Choroid plexus epithelial cell (primary cell): Measurements from ENCODE around the gene CDC123.

Experiments
- DNase-seq: peaks from one replicate; pipeline ENCODE4 v3.0.0-alpha.2; 2010; ENCODE audit warnings: low read depth
- H3K4me3 ChIP-seq: 2 replicates; pipeline ENCODE4 v1.5.1; 2011; ENCODE audit warnings: low read depth, mild to moderate bottlenecking, control low read depth, low read length, moderate library complexity
- TF ChIP-seq, protein P1 (sequence below): conservative IDR thresholded peaks from 2 replicates; pipeline ENCODE4 v1.5.1; 2011; ENCODE audit warnings: low read depth, mild to moderate bottlenecking, control low read depth, inconsistent platforms, low read length, moderate library complexity

Gene CDC123

GRCh38 chr10:12299222-12299965 lies 103.4 kb downstream of the CDC123 start:
- no peak overlapping the region for H3K4me3 ChIP-seq
- no peak for DNase-seq
- TF ChIP-seq, protein P1, sequence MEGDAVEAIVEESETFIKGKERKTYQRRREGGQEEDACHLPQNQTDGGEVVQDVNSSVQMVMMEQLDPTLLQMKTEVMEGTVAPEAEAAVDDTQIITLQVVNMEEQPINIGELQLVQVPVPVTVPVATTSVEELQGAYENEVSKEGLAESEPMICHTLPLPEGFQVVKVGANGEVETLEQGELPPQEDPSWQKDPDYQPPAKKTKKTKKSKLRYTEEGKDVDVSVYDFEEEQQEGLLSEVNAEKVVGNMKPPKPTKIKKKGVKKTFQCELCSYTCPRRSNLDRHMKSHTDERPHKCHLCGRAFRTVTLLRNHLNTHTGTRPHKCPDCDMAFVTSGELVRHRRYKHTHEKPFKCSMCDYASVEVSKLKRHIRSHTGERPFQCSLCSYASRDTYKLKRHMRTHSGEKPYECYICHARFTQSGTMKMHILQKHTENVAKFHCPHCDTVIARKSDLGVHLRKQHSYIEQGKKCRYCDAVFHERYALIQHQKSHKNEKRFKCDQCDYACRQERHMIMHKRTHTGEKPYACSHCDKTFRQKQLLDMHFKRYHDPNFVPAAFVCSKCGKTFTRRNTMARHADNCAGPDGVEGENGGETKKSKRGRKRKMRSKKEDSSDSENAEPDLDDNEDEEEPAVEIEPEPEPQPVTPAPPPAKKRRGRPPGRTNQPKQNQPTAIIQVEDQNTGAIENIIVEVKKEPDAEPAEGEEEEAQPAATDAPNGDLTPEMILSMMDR = no peak
